Keratinocyte (primary cell): Measurements from ENCODE around the gene GPRC5C. TPM values are rescaled to one million over a fixed set of nuclear protein-coding genes. Genes with fewer than 3 reads are reported as not detected.
A peak's percentile ranks its signal among the peaks of the same experiment; 100 is the strongest.

Experiments used
- DNase-seq: peaks from one replicate; pipeline ENCODE4 v3.0.0-alpha.2; 2011; ENCODE audit warnings: low read depth, missing footprints, low spot score
- FAIRE-seq: peaks from 2 replicates; lab custom pipeline; 2011; peaks lifted over from hg19 to GRCh38; lab: Jason Lieb, UNC
- H2AFZ ChIP-seq: 2 replicates; pipeline ENCODE4 v1.6.0; 2012; ENCODE audit warnings: low read length, control low read depth, inconsistent platforms; ENCODE audit not compliant: control insufficient read depth
- H3K27ac ChIP-seq: 2 replicates; pipeline ENCODE4 v1.5.1; 2011; ENCODE audit warnings: low read length; ENCODE audit not compliant: control insufficient read depth, insufficient read depth
- H3K27me3 ChIP-seq: 3 replicates; pipeline ENCODE4 v1.6.0; 2011; ENCODE audit warnings: low read length; ENCODE audit not compliant: control insufficient read depth, insufficient read depth; ENCODE audit errors: extremely low read depth
- H3K36me3 ChIP-seq, 2 experiments: 2 replicates in 1 of 2; 3 replicates in 1 of 2; pipeline ENCODE4 v1.5.1; 2011; ENCODE audit warnings: low read length in 2 of 2, mild to moderate bottlenecking in 1 of 2; ENCODE audit not compliant: control insufficient read depth in 2 of 2, insufficient read depth in 2 of 2; ENCODE audit errors: extremely low read depth in 1 of 2
- H3K4me1 ChIP-seq: 3 replicates; pipeline ENCODE4 v1.5.1; 2011; ENCODE audit warnings: low read length; ENCODE audit not compliant: control insufficient read depth, insufficient read depth; ENCODE audit errors: extremely low read depth
- H3K4me2 ChIP-seq: 3 replicates; pipeline ENCODE4 v1.6.0; 2011; ENCODE audit warnings: low read depth, low read length; ENCODE audit not compliant: control insufficient read depth, insufficient read depth; ENCODE audit errors: extremely low read depth
- H3K4me3 ChIP-seq, 3 experiments: fragments of 200-600 bp in 1 of 3; sonication (generic) in 1 of 3; 2 replicates in 2 of 3; 3 replicates in 1 of 3; pipeline ENCODE4 v1.5.1; 2011 to 2016; ENCODE audit warnings: low read length in 3 of 3, mild to moderate bottlenecking in 3 of 3, control low read depth in 2 of 3, inconsistent platforms in 1 of 3, low read depth in 1 of 3, mixed read lengths in 1 of 3, mixed run types in 1 of 3, moderate library complexity in 1 of 3; ENCODE audit not compliant: control insufficient read depth in 2 of 3, insufficient read depth in 2 of 3; ENCODE audit errors: extremely low read depth in 1 of 3
- H3K79me2 ChIP-seq: 2 replicates; pipeline ENCODE4 v1.6.0; 2012; ENCODE audit warnings: low read length; ENCODE audit not compliant: control insufficient read depth, insufficient read depth
- H3K9ac ChIP-seq: 3 replicates; pipeline ENCODE4 v1.6.0; 2011; ENCODE audit warnings: low read length; ENCODE audit not compliant: control insufficient read depth, insufficient read depth; ENCODE audit errors: extremely low read depth
- H3K9me1 ChIP-seq: 3 replicates; pipeline ENCODE4 v1.6.0; 2011; ENCODE audit warnings: low read length; ENCODE audit not compliant: control insufficient read depth, insufficient read depth; ENCODE audit errors: extremely low read depth
- H3K9me3 ChIP-seq: 2 replicates; pipeline ENCODE4 v1.5.1; 2012; ENCODE audit warnings: low read depth, low read length; ENCODE audit not compliant: control insufficient read depth
- H4K20me1 ChIP-seq: 3 replicates; pipeline ENCODE4 v1.6.0; 2011; ENCODE audit warnings: low read length; ENCODE audit not compliant: control insufficient read depth, insufficient read depth; ENCODE audit errors: extremely low read depth
- CTCF ChIP-seq, 3 experiments: IDR thresholded peaks in 1 of 3; conservative IDR thresholded peaks in 1 of 3; optimal IDR thresholded peaks in 1 of 3; 2 replicates in 2 of 3; 3 replicates in 1 of 3; pipeline versions ENCODE3 to v1.5.1; 2011; ENCODE audit warnings: low read length in 3 of 3, mild to moderate bottlenecking in 3 of 3, moderate library complexity in 2 of 3, control low read depth in 1 of 3, inconsistent platforms in 1 of 3; ENCODE audit not compliant: insufficient read depth in 2 of 3; ENCODE audit errors: extremely low read depth in 1 of 3
- EZH2 ChIP-seq: IDR thresholded peaks from one replicate; pipeline ENCODE4 v1.6.1; 2012; ENCODE audit warnings: inconsistent platforms, mild to moderate bottlenecking, low read length, moderate library complexity
- dilution Hi-C: fragments of 300-500 bp; cut with MboI; formaldehyde crosslinking; loops from one replicate; pipeline ENCODE4 v1.7.0; 2020; ENCODE audit warnings: low sequenced_read_pairs; ENCODE audit not compliant: extremely low pct_ligation_motif_present
- polyA plus RNA-seq, 5 experiments: library from polyadenylated mRNA; depleted of rRNA in 3 of 5; stranded (reverse) in 3 of 5; stranded (forward) in 1 of 5; unstranded in 1 of 5; fragments of >200 nt; gene quantifications; 1 replicate in 1 of 5; 2 replicates in 3 of 5; 3 replicates in 1 of 5; pipeline versions ENCODE4 v1.2.1 to v1.2.3, GENCODE V29; 2011 to 2012; ENCODE audit warnings: missing spikeins in 2 of 5, low read depth in 1 of 5, low replicate concordance in 1 of 5

The GPRC5C gene
- polyA plus RNA-seq, 1 donor (not counting 4 experiments of a cell fraction or from before 2014, with no cell fraction given): 24.2 TPM

- dilution Hi-C loops: no loop called here
- Histone ChIP-seq H3K4me2 (peak overlapping the region; percentile 69), H3K9me1 (no peaks in the 10 kb centered on the region), H2AFZ (peak overlapping the region; percentile 18), H3K27ac (no peak overlapping the region), H3K79me2 (no peaks in the 10 kb centered on the region), H3K4me3 (peak overlapping the region; percentile 47 to 58 (median 52)), H3K9me3 (no peaks in the 10 kb centered on the region), H3K36me3 (no peaks in the 10 kb centered on the region), H3K4me1 (peaks cover 19% of the 10 kb centered on the region), H3K9ac (peak overlapping the region; percentile 88), H3K27me3 (no peaks in the 10 kb centered on the region), H4K20me1 (no peaks in the 10 kb centered on the region)
- TF ChIP-seq EZH2: no peak
- no peak for TF ChIP-seq CTCF (optimal IDR thresholded peaks at IDR 0.05 in 1 of 3, IDR thresholded peaks at IDR 0.05 in 1 of 3, conservative IDR thresholded peaks at IDR 0.05 in 1 of 3; ENCODE audit: extremely low read depth in 1 of 3, insufficient read depth in 2 of 3, low read length in 3 of 3)
- FAIRE-seq: no peak
- DNase-seq: no peak
Observed at GRCh38 chr17:74432766-74433391, 991 bp downstream of the GPRC5C start.

GRCh38 chr17:74433421-74434121, 1.7 kb downstream of the GPRC5C start:
- Histone ChIP-seq H3K36me3 (no peaks in the 10 kb centered on the region), H3K9ac (no peak overlapping the region), H4K20me1 (no peaks in the 10 kb centered on the region), H3K4me2 (no peak overlapping the region), H3K27ac (no peak overlapping the region), H3K4me3 (peak overlapping the region in 1 of 3 experiments; percentile 52), H3K79me2 (no peaks in the 10 kb centered on the region), H2AFZ (no peak overlapping the region), H3K27me3 (no peaks in the 10 kb centered on the region), H3K9me3 (no peaks in the 10 kb centered on the region), H3K4me1 (peaks cover 17% of the 10 kb centered on the region), H3K9me1 (no peaks in the 10 kb centered on the region)
- TF ChIP-seq CTCF (optimal IDR thresholded peaks at IDR 0.05 in 1 of 3, IDR thresholded peaks at IDR 0.05 in 1 of 3, conservative IDR thresholded peaks at IDR 0.05 in 1 of 3; ENCODE audit: extremely low read depth in 1 of 3, insufficient read depth in 2 of 3, low read length in 3 of 3): no peak
- dilution Hi-C loops: no loop called here
- DNase-seq (no peak), FAIRE-seq (no peak)
